Measurements from ENCODE around the gene SMAD3. TPM values are rescaled to one million over a fixed set of nuclear protein-coding genes. Genes with fewer than 3 reads are reported as not detected.

The SMAD3 gene
- total RNA-seq, 2 donors from 2014 or later = 47.9 to 78.5 TPM

DNA sequence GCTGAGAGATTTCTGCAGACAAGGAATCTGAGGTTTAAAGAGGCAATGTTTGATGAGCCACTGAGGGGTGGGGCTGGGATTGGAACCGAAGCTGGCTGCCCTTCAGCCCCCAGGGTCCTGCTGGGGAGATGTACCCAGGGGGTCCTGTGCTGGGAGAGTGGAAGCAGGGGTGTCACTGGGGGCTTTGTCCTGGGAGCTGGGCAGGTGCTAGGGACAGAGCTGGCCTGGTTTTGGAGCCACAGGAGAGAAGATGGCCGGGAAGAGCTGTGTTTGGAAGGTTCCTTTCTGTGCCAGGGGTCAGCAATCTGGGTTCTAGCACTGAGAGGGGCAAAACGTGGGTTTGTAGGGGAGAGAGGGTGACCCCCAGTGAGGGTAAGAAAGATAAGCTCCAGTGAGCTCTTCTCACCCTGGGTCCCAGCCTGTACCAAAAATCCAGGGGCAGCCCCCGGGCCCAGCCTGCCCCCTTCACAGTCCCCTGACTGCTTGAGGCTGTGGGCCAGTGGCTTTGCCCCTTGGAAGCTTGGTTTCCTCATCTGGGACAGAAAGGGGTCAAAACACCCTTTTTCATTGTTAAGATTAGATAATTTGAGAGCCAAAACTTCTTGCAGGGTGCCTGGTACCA is 69.6 kb downstream of the SMAD3 start:
- Histone ChIP-seq H3K9me3 (no peaks in the 10 kb centered on the region), H3K27ac (peak overlapping the region; percentile 43 to 63), H3K4me1 (ENCODE audit: control insufficient read depth in 1 of 2, low read depth in 2 of 2) (peaks cover 39 to 99% of the 10 kb centered on the region in 2 donors), H3K4me3 (no peak overlapping the region), H3K27me3 (replicated peaks; ENCODE audit: insufficient read depth) (no peaks in the 10 kb centered on the region), H3K36me3 (no peaks in the 10 kb centered on the region)
- DNase-seq (ENCODE audit: low spot score) (no peak), ATAC-seq (ENCODE audit: insufficient number of reproducible peaks, low FRiP score, low read depth) (no peak)
- TF ChIP-seq, protein P1, sequence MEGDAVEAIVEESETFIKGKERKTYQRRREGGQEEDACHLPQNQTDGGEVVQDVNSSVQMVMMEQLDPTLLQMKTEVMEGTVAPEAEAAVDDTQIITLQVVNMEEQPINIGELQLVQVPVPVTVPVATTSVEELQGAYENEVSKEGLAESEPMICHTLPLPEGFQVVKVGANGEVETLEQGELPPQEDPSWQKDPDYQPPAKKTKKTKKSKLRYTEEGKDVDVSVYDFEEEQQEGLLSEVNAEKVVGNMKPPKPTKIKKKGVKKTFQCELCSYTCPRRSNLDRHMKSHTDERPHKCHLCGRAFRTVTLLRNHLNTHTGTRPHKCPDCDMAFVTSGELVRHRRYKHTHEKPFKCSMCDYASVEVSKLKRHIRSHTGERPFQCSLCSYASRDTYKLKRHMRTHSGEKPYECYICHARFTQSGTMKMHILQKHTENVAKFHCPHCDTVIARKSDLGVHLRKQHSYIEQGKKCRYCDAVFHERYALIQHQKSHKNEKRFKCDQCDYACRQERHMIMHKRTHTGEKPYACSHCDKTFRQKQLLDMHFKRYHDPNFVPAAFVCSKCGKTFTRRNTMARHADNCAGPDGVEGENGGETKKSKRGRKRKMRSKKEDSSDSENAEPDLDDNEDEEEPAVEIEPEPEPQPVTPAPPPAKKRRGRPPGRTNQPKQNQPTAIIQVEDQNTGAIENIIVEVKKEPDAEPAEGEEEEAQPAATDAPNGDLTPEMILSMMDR (IDR thresholded peaks at IDR 0.05) = no peak

DNA sequence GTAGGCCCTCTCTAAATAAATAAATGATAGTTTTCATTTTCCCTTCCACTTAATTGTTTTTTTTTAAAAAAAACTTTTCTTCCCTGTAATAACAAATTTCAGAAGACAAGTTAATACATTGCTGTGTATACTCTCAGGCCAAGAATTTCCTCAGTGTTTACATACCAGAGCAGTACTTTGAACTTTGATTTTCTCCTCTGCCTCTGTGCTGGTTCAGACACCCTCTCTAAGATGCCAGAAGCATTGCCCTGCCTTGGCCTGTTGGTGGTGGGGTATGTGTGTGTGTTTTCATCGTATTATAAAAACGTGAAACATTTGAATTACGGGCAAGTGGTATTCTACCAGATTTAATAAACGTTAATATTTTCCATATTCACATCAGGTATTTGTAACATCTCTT is 70.1 kb downstream of the SMAD3 start:
- H3K27ac ChIP-seq = peak overlapping the region; percentile 24 to 63

DNA sequence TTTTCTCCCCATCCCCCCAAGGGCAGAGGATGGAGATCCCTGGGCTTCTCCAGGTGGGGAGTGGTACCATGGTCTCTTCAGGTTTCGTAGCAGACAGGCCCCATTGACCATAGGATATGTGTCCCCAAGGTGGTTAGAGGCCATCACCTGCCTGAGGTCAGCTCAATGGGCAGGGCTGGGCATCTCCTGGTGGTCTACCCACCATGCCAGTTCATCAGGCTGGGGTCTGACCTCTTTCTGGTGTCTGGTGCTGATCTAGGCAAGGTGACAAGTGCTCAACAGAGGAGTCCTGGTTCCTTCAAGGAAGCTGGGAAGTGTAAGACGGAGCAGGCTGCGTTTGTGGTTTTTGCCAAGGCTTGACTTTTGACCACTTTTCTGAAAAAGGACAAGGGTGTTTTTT is 71.4 kb downstream of the SMAD3 start:
- Histone ChIP-seq H3K27me3 (replicated peaks; ENCODE audit: insufficient read depth) (no peaks in the 10 kb centered on the region), H3K4me1 (ENCODE audit: control insufficient read depth in 1 of 2, low read depth in 2 of 2) (peaks cover 41 to 100% of the 10 kb centered on the region in 2 donors), H3K4me3 (no peak overlapping the region), H3K36me3 (no peaks in the 10 kb centered on the region), H3K27ac (no peak overlapping the region), H3K9me3 (no peaks in the 10 kb centered on the region)
- TF ChIP-seq, protein P1 (IDR thresholded peaks at IDR 0.05) = no peak
- ATAC-seq (ENCODE audit: insufficient number of reproducible peaks, low FRiP score, low read depth) = no peak
- DNase-seq (ENCODE audit: low spot score) = no peak

More for the DNA sequence above, 70.1 kb downstream of the SMAD3 start:
- H3K9me3 ChIP-seq = no peaks in the 10 kb centered on the region
- no peak for ATAC-seq (ENCODE audit: insufficient number of reproducible peaks, low FRiP score, low read depth)
- DNase-seq (ENCODE audit: low spot score) = no peak
- H3K36me3 ChIP-seq = no peaks in the 10 kb centered on the region
- no peaks in the 10 kb centered on the region for H3K27me3 ChIP-seq (replicated peaks; ENCODE audit: insufficient read depth)
- TF ChIP-seq, protein P1 (IDR thresholded peaks at IDR 0.05) = no peak
- H3K4me3 ChIP-seq = no peak overlapping the region
- H3K4me1 ChIP-seq (ENCODE audit: control insufficient read depth in 1 of 2, low read depth in 2 of 2) = peaks cover 38 to 100% of the 10 kb centered on the region in 2 donors

DNA sequence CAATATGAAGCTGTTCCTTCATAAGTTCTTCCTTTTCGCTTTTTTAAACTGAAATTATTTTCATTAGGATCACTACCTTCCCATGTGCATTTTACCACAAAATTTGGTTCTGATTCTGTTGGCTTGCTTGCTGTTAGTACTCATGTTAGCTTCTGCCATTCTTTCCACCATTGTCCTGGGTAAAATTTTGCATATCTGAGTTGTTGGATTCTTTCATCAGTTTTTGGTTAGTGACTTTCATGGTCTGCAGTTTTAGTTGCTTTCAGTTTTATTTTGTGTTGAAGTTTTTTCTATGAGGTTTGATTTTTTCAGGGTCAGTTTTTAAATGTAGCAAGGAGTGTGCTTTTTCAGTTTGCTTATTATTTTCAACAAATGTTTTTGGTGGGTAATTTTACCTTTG is 71.9 kb downstream of the SMAD3 start:
- no peaks in the 10 kb centered on the region for H3K36me3 ChIP-seq
- DNase-seq (ENCODE audit: low spot score) = no peak
- peak overlapping the region; percentile 18 for H3K4me3 ChIP-seq
- ATAC-seq (ENCODE audit: insufficient number of reproducible peaks, low FRiP score, low read depth) = no peak
- peaks cover 45 to 100% of the 10 kb centered on the region in 2 donors for H3K4me1 ChIP-seq (ENCODE audit: control insufficient read depth in 1 of 2, low read depth in 2 of 2)
- peak overlapping the region in 1 of 2 donors; percentile 41 for H3K27ac ChIP-seq
- TF ChIP-seq, protein P1 (IDR thresholded peaks at IDR 0.05) = no peak
- no peaks in the 10 kb centered on the region for H3K27me3 ChIP-seq (replicated peaks; ENCODE audit: insufficient read depth)
- no peaks in the 10 kb centered on the region for H3K9me3 ChIP-seq

DNA sequence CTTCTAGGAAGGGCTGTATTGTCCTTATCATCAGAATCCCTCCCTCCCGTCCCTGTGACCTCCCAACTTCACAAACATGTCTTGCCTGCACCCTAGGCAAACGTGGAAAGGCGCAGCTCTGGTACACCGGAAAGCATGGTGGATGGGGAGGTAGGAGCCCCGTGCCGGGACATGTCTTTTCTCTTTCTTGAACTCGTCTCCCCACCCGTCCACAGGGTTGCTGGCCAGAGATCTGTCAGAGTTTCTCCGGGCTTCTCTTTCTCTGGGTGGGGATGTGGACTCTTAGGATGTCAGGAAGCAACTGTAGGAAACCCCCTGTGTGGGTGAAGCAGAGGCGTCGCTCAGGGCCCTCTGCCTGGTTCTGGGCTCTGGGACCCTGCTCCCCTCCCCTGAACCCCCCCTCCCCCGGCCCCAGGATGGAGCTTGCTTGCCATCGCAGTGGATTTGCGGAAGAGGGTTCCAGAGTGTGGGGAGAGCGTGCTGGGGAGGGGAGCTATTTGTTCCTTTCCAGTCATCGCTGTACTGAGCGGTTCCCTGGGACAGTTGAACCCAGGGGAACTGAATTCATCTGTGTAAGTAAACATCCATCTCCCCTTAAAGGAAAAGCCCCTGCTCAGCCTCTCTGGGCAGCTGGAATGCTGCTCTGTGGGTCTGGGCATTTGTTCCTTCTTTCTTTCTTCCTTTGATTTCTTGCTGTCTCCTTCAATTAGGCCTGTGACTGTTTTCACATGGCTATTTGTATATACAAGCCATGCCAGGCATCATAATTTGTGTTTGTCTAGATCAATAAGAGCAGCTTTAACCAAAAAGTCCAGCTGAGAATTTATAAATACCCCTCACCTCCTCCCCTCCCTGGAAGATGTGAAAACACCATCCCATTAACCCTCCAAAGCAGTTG is 72.8 kb downstream of the SMAD3 start:
- DNase-seq (ENCODE audit: low spot score) = no peak

More for the DNA sequence above, 72.8 kb downstream of the SMAD3 start:
- H3K4me3 ChIP-seq = peak overlapping the region; percentile 18
- H3K27me3 ChIP-seq (replicated peaks; ENCODE audit: insufficient read depth) = no peaks in the 10 kb centered on the region
- no peaks in the 10 kb centered on the region for H3K9me3 ChIP-seq
- TF ChIP-seq, protein P1 (IDR thresholded peaks at IDR 0.05) = no peak
- H3K27ac ChIP-seq = peak overlapping the region in 1 of 2 donors; percentile 41
- H3K36me3 ChIP-seq = no peaks in the 10 kb centered on the region
- ATAC-seq (ENCODE audit: insufficient number of reproducible peaks, low FRiP score, low read depth) = no peak
- peaks cover 51 to 100% of the 10 kb centered on the region in 2 donors for H3K4me1 ChIP-seq (ENCODE audit: control insufficient read depth in 1 of 2, low read depth in 2 of 2)
